Measurements from ENCODE around the gene NCAPD2.

Gene NCAPD2

DNA sequence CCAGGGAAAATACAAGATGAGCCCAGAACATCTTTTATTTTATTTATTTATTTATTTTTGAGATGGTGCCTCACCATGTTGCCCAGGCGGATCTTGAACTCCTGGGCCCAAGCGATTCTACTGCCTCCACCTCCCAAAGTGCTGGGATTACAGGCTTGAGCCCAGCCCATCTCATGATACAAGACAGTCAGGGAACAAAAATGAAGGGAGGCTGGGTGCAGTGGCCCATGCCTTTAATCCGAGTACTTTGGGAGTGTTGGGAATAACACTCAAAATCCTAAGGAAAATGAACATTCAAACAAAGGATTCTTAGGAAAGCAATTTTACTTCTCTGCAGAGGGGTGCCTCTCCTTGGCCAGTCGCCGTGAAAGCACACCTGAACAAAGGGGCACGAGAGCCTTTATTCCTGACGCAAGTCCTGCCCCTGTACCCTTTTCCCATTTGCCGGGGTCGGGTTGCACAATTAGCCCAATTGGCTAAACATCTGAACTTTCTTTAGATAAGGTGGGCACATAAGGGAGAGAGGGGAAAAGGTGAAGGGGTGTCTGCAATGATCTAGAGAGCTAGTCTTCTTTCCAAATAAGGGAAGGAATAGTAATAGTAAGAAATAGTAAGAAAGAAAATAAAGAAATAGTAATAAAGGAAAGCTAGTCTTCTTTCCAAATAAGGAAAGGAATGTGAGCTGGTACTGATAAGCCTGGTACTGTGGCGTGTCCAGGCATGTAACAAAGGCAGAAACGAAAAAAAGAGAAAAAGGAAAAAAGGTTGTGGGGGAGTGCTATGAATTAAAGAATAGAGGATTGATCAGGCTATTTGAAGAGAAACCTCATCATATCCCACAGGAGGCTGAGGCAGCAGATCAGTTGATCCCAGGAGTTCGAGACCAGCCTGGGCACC, 13.4 kb downstream of the NCAPD2 start:
- no peaks in the 10 kb centered on the region for H3K9me3 ChIP-seq (replicated peaks in 1 of 11)
- peaks cover 0 to 58% (median 8%) of the 10 kb centered on the region in 11 experiments; a peak in 8 of 22 replicates for H4K20me1 ChIP-seq
- no peak overlapping the region for H3K4me3 ChIP-seq
- TF ChIP-seq Cebpa-rat (IDR thresholded peaks at IDR 0.05) = no peak
- H3K27ac ChIP-seq = no peak overlapping the region; a peak in 1 of 22 replicates
- H3K36me3 ChIP-seq = peaks cover 43 to 100% (median 97%) of the 10 kb centered on the region in 11 experiments
- no peak overlapping the region for H3K4me2 ChIP-seq
- H3K9ac ChIP-seq = peak overlapping the region in 2 of 11 experiments; percentile 18 to 42; a peak in 1 of 22 replicates
- no peaks in the 10 kb centered on the region for H3K27me3 ChIP-seq
- H3K4me1 ChIP-seq = no peaks in the 10 kb centered on the region

DNA sequence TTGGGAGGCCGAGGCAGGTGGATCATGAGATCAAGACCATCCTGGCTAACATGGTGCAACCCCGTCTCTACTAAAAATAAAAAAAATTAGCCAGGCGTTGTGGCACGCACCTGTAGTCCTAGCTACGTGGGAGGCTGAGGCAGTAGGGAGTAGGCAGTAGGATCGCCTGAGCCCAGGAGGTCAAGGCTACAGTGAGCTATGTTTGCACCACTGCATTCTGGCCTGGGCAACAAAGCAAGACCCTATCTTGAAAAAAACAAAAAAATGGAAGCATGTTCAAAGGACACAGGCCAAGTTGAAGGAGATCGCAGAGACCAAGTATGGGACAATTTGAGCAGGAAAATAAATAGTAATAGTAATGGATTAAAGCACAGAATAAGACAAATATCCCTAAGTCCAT, 14.2 kb downstream of the NCAPD2 start:
- no peaks in the 10 kb centered on the region for H3K4me1 ChIP-seq
- H3K36me3 ChIP-seq = peaks cover 47 to 100% (median 97%) of the 10 kb centered on the region in 11 experiments
- no peaks in the 10 kb centered on the region for H3K9me3 ChIP-seq (replicated peaks in 1 of 11)
- peaks cover 0 to 66% (median 8%) of the 10 kb centered on the region in 11 experiments; a peak in 7 of 22 replicates for H4K20me1 ChIP-seq
- H3K4me2 ChIP-seq = no peak overlapping the region
- no peaks in the 10 kb centered on the region for H3K27me3 ChIP-seq
- H3K9ac ChIP-seq = 0 out of 22 replicates have a peak overlapping the region, but pooled peaks of 1 of the 11 experiments have one; percentile 18
- no peak for TF ChIP-seq Cebpa-rat (IDR thresholded peaks at IDR 0.05)
- no peak overlapping the region for H3K4me3 ChIP-seq
- H3K27ac ChIP-seq = no peak overlapping the region

DNA sequence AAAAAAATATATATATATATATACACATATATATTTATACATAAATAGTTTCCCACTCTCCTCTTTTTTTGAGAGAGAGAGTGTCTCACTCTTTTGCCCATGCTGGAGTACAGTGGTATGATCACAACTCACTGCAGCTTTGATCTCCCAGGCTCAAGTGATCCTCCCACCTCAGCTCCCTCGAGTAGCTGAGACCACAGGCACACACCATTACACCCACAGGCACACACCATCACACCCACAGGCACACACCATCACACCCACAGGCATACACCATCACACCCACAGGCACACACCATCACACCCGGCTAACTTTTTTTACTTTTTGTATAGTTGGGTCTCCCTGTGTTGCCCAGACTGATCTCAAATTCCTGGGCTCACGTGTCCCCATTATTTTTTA, 26.3 kb downstream of the NCAPD2 start:
- no peak for TF ChIP-seq Cebpa-rat (IDR thresholded peaks at IDR 0.05)
- no peak overlapping the region for H3K4me2 ChIP-seq
- no peak overlapping the region for H3K4me3 ChIP-seq
- no peak overlapping the region for H3K9ac ChIP-seq
- H3K27me3 ChIP-seq = no peaks in the 10 kb centered on the region
- H4K20me1 ChIP-seq = peaks cover 0 to 20% (median 0%) of the 10 kb centered on the region in 11 experiments; a peak in 5 of 22 replicates
- no peak overlapping the region for H3K27ac ChIP-seq
- peaks cover 83 to 100% (median 100%) of the 10 kb centered on the region in 11 experiments for H3K36me3 ChIP-seq
- H3K9me3 ChIP-seq (replicated peaks in 1 of 11) = no peaks in the 10 kb centered on the region
- no peaks in the 10 kb centered on the region for H3K4me1 ChIP-seq

DNA sequence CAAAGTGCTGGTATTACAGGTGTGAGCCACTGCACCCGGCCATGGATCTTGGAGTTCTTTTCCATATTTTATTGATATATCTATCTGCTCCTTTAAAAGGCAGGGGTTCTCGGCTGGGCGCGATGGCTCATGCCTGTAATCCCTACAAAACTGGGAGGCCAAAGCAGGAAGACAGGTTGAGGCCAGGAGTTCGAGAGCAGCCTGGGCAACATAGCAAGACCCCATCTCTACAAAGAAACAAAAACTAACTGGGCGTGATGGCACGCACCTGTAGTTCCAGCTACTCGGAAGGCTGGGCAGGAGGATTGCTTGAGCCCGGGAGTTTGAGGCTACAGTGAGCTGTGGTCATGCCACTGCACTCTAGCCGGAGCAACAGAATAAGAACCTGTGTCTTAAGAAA, 28.3 kb downstream of the NCAPD2 start:
- Histone ChIP-seq H3K9me3 (replicated peaks in 1 of 11) (no peaks in the 10 kb centered on the region), H3K4me3 (no peak overlapping the region), H3K27me3 (no peaks in the 10 kb centered on the region), H3K27ac (no peak overlapping the region), H3K9ac (no peak overlapping the region), H4K20me1 (peaks cover 0 to 28% (median 0%) of the 10 kb centered on the region in 11 experiments; a peak in 4 of 22 replicates), H3K4me1 (no peaks in the 10 kb centered on the region), H3K4me2 (no peak overlapping the region), H3K36me3 (peaks cover 84 to 100% (median 100%) of the 10 kb centered on the region in 11 experiments)
- TF ChIP-seq Cebpa-rat (IDR thresholded peaks at IDR 0.05) = no peak

DNA sequence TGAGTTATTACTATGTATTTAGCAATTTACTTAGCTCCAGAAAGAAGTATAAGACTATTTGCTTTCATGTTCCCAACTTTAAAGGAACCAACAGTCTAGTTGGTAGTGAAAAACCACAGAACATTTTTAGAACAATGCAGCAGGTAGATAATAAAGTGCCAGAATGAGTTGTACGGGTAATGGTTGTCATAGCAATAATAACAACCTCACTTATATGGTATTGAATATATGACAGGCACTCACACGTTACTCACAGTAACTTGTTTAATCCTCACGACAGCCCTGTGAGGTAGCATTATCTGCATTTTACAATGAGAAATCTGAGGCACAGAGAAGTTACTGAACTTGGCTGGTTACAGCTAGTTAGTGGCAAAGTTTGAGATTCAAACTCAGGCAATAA, 29.8 kb downstream of the NCAPD2 start:
- Histone ChIP-seq H3K9me3 (replicated peaks in 1 of 11) (no peaks in the 10 kb centered on the region), H3K27ac (no peak overlapping the region), H3K4me3 (no peak overlapping the region), H4K20me1 (peaks cover 0 to 28% (median 0%) of the 10 kb centered on the region in 11 experiments; a peak in 4 of 22 replicates), H3K4me1 (no peaks in the 10 kb centered on the region), H3K4me2 (no peak overlapping the region), H3K36me3 (peaks cover 85 to 100% (median 100%) of the 10 kb centered on the region in 11 experiments), H3K27me3 (no peaks in the 10 kb centered on the region), H3K9ac (no peak overlapping the region)
- TF ChIP-seq Cebpa-rat (IDR thresholded peaks at IDR 0.05) = no peak

DNA sequence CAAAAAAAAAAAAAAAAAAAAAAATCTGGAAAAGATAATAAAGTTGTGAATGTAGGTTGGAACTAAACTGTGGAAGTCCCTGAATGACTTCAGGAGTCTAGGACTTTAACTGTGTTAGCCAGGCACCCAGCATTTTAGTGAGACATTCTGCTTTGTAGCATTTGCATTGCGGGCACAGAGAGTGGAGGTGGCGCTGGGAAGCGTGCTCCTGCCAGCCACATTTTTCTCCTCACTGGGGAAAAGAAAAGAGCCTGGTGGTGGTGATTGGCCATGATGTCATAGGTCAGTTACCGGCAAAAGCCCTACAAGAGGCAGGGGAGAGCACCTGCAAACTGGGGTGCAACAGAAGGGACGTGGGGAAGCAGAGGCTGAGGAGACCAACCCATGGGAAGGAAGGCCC, 30.7 kb downstream of the NCAPD2 start:
- H3K4me3 ChIP-seq = no peak overlapping the region
- H3K4me1 ChIP-seq = no peaks in the 10 kb centered on the region
- peaks cover 94 to 100% (median 100%) of the 10 kb centered on the region in 11 experiments for H3K36me3 ChIP-seq
- no peaks in the 10 kb centered on the region for H3K9me3 ChIP-seq (replicated peaks in 1 of 11)
- peaks cover 0 to 28% (median 0%) of the 10 kb centered on the region in 11 experiments; a peak in 5 of 22 replicates for H4K20me1 ChIP-seq
- TF ChIP-seq Cebpa-rat (IDR thresholded peaks at IDR 0.05) = no peak
- no peak overlapping the region for H3K4me2 ChIP-seq
- no peaks in the 10 kb centered on the region for H3K27me3 ChIP-seq
- H3K9ac ChIP-seq = no peak overlapping the region
- H3K27ac ChIP-seq = no peak overlapping the region

DNA sequence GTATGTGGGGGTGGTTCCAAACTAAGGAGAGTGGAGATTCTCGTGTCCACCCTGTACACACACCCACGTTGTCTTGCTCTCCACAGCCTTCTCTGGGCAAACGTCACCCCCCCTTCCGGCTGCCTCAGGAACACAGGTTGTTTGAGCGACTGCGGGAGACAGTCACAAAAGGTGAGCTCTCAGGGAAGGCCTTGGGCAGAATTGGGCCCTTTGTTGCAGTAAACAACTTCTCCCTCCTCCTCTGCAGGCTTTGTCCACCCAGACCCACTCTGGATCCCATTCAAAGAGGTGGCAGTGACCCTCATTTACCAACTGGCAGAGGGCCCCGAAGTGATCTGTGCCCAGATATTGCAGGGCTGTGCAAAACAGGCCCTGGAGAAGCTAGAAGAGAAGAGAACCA, 32.3 kb downstream of the NCAPD2 start:
- no peaks in the 10 kb centered on the region for H3K9me3 ChIP-seq (replicated peaks in 1 of 11)
- H3K4me3 ChIP-seq = no peak overlapping the region
- H3K27ac ChIP-seq = no peak overlapping the region
- TF ChIP-seq Cebpa-rat (IDR thresholded peaks at IDR 0.05) = no peak
- H3K36me3 ChIP-seq = peaks cover 99 to 100% (median 100%) of the 10 kb centered on the region in 11 experiments
- no peak overlapping the region for H3K9ac ChIP-seq
- peaks cover 0 to 12% (median 6%) of the 10 kb centered on the region in 10 experiments; a peak in 15 of 20 replicates for H3K4me1 ChIP-seq
- no peaks in the 10 kb centered on the region for H3K27me3 ChIP-seq
- H3K4me2 ChIP-seq = no peak overlapping the region
- peaks cover 0 to 34% (median 0%) of the 10 kb centered on the region in 11 experiments; a peak in 6 of 22 replicates for H4K20me1 ChIP-seq

DNA sequence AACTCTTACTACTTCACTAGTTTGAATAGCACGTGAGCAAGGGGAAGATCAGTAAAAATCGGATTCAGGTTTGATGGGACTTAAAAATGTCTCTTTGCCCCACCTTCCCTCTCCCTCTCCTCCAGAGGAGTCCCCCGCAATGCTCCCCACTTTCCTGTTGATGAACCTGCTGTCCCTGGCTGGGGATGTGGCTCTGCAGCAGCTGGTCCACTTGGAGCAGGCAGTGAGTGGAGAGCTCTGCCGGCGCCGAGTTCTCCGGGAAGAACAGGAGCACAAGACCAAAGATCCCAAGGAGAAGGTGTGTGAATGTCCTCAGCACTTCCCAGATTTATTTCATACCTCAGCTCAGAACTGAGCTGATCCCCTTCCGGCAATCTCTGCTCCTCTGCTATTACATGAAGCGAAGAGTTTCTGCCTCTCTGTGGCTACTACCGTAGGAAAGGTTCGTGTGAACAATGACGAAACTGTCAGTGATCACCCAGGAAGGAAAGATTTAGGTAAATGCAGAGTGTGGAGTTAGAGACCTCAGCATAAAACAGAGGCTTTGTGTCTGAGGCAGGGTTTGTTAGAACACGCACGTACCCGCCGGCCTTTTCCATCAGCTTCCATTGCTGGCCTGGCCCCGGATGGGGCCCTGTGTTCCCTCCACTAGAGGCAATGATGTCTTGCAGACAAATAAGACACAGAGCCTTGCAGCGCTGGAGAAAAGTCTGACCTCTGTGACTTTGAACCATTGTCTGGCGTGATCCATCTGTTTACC, 33.0 kb downstream of the NCAPD2 start:
- TF ChIP-seq Cebpa-rat (IDR thresholded peaks at IDR 0.05) = no peak
- Histone ChIP-seq H3K4me2 (no peak overlapping the region), H3K9ac (no peak overlapping the region), H3K36me3 (peaks cover 92 to 100% (median 99%) of the 10 kb centered on the region in 11 experiments), H3K4me3 (no peak overlapping the region), H3K9me3 (replicated peaks in 1 of 11) (no peaks in the 10 kb centered on the region), H4K20me1 (peaks cover 0 to 35% (median 0%) of the 10 kb centered on the region in 11 experiments; a peak in 6 of 22 replicates), H3K4me1 (peaks cover 5 to 20% (median 14%) of the 10 kb centered on the region in 10 experiments), H3K27me3 (no peaks in the 10 kb centered on the region), H3K27ac (no peak overlapping the region)

DNA sequence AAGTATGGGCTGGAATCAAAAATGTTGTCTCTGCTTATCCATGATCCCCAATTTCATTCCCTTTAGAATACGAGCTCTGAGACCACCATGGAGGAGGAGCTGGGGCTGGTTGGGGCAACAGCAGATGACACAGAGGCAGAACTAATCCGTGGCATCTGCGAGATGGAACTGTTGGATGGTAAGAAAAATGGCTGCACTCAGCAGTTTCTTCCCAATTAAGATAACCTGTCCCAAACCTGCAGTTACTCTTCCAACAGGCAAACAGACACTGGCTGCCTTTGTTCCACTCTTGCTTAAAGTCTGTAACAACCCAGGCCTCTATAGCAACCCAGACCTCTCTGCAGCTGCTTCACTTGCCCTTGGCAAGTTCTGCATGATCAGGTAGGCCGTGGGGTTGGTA, 33.8 kb downstream of the NCAPD2 start:
- no peaks in the 10 kb centered on the region for H3K9me3 ChIP-seq (replicated peaks in 1 of 11)
- TF ChIP-seq Cebpa-rat (IDR thresholded peaks at IDR 0.05) = no peak
- H3K36me3 ChIP-seq = peaks cover 84 to 97% (median 92%) of the 10 kb centered on the region in 11 experiments

More for the DNA sequence above, 33.8 kb downstream of the NCAPD2 start:
- Histone ChIP-seq H3K9ac (no peak overlapping the region), H3K27ac (peak overlapping the region in 2 of 11 experiments; percentile 27 to 98; a peak in 2 of 22 replicates), H3K4me1 (peaks cover 13 to 27% (median 21%) of the 10 kb centered on the region in 10 experiments), H3K4me2 (no peak overlapping the region), H3K4me3 (no peak overlapping the region), H3K27me3 (no peaks in the 10 kb centered on the region), H4K20me1 (peaks cover 0 to 37% (median 0%) of the 10 kb centered on the region in 11 experiments; a peak in 6 of 22 replicates)
